HG02588 (cell line): ENCODE results near the gene NRSN2.

ENCODE experiments used
- ATAC-seq: cut with Tn5 transposase; IDR thresholded peaks from one replicate; pipeline ENCODE4 v1.9.1; 2021; ENCODE audit warnings: mild to moderate bottlenecking, moderate library complexity; ENCODE audit not compliant: unreplicated experiment

The NRSN2 gene

GRCh38 chr20:396619-397431 is 49.9 kb downstream of the NRSN2 start:
- ATAC-seq, result no peak

GRCh38 chr20:397432-398237 is 50.7 kb downstream of the NRSN2 start:
- no peak for ATAC-seq

GRCh38 chr20:399182-399707 is 52.3 kb downstream of the NRSN2 start:
- ATAC-seq, result no peak

- ATAC-seq, result no peak
Observed at GRCh38 chr20:400128-400453, 53.2 kb downstream of the NRSN2 start.

GRCh38 chr20:400454-401275 is 53.8 kb downstream of the NRSN2 start:
- ATAC-seq, result no peak

- ATAC-seq, result no peak
Observed at GRCh38 chr20:401682-402495, 55.0 kb downstream of the NRSN2 start.

- no peak for ATAC-seq
Observed at GRCh38 chr20:402496-402885, 55.6 kb downstream of the NRSN2 start.

GRCh38 chr20:402898-403581 is 56.1 kb downstream of the NRSN2 start:
- no peak for ATAC-seq

GRCh38 chr20:403582-403957 is 56.7 kb downstream of the NRSN2 start:
- no peak for ATAC-seq

GRCh38 chr20:404088-404487 is 57.2 kb downstream of the NRSN2 start:
- ATAC-seq, result no peak
